OCI-LY7 (cell line): ENCODE measurements around the gene RPL12.

Source experiments
- EZH2phosphoT487 ChIP-seq: fragments of 200-600 bp; sonication (generic); IDR thresholded peaks from 2 replicates; pipeline ENCODE4 v1.6.1; 2018; ENCODE audit warnings: low read depth, borderline replicate concordance, mild to moderate bottlenecking, mixed run types, antibody characterized with exemption, low read length, moderate library complexity, mixed read lengths
- TF ChIP-seq, protein P1 (sequence below): fragments of 200-600 bp; sonication (generic); conservative IDR thresholded peaks from 2 replicates; pipeline ENCODE4 v1.5.1; 2014; ENCODE audit warnings: mild to moderate bottlenecking, antibody characterized with exemption, low read length, moderate library complexity, mixed read lengths

DNA sequence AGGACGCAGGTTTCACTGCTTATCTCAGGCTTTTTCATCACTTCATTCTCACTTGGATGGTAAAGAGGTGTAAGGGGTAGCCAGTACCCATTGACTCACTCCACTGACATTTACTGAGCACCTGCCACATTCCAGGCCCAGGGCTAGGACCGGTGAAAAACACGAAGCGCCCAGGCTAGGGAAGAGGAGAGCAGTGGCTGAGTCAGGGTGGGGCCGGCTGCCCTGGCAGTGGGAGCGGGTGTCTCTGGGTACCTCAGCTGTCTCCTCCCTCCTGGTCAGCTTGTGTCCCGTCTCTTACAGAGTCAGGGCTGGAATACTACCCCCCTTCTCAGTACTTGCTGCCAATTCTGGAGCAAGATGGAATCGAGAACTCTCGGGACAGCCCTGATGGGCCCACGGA is 22.3 kb upstream of the RPL12 start:
- TF ChIP-seq, protein P1, sequence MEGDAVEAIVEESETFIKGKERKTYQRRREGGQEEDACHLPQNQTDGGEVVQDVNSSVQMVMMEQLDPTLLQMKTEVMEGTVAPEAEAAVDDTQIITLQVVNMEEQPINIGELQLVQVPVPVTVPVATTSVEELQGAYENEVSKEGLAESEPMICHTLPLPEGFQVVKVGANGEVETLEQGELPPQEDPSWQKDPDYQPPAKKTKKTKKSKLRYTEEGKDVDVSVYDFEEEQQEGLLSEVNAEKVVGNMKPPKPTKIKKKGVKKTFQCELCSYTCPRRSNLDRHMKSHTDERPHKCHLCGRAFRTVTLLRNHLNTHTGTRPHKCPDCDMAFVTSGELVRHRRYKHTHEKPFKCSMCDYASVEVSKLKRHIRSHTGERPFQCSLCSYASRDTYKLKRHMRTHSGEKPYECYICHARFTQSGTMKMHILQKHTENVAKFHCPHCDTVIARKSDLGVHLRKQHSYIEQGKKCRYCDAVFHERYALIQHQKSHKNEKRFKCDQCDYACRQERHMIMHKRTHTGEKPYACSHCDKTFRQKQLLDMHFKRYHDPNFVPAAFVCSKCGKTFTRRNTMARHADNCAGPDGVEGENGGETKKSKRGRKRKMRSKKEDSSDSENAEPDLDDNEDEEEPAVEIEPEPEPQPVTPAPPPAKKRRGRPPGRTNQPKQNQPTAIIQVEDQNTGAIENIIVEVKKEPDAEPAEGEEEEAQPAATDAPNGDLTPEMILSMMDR: no peak
- TF ChIP-seq EZH2phosphoT487: no peak
